SK-N-SH (cell line): ENCODE measurements around the gene LILRB5. TPM values are rescaled to one million over a fixed set of nuclear protein-coding genes. Genes with fewer than 3 reads are reported as not detected.
"Not testable (repeated sequence)": the region's sequence is repeated elsewhere in the genome, so short reads cannot be mapped to it uniquely, and the experiment has no call there.

Experiments
- CTCF ChIA-PET: fragments of 300-600, 350-600 bp; formaldehyde crosslinking; extraction: SDS; loops from one replicate; lab custom pipeline; 2021; lab: Yijun Ruan, JAX
- POLR2A ChIA-PET: fragments of 350-600 bp; sonication (Branson Sonifier 250); formaldehyde crosslinking; extraction: SDS; loops from one replicate; lab custom pipeline; 2020; ENCODE audit warnings: antibody characterized with exemption, inconsistent platforms; lab: Yijun Ruan, JAX
- DNase-seq: peaks from one replicate; pipeline ENCODE4 v3.0.0; 2012
- H2AFZ ChIP-seq: fragments of 200-600 bp; sonication (generic); 2 replicates; pipeline ENCODE4 v1.8.1; 2016; ENCODE audit warnings: antibody characterized with exemption, mild to moderate bottlenecking, low read depth
- H3F3A ChIP-seq: fragments of 200-600 bp; sonication (generic); replicated peaks from 2 replicates; pipeline ENCODE3; 2016; ENCODE audit warnings: antibody characterized with exemption, mild to moderate bottlenecking; ENCODE audit not compliant: insufficient read depth
- H3K27ac ChIP-seq, 2 experiments: fragments of 200-500 bp in 1 of 2; fragments of 200-600 bp in 1 of 2; sonication (Bioruptor generic) in 1 of 2; sonication (generic), shearing (Covaris generic) in 1 of 2; 2 replicates each; pipeline versions ENCODE4 v1.5.1 to v1.6.1; 2014 to 2016; ENCODE audit warnings: low read depth in 2 of 2, inconsistent platforms in 1 of 2, low read length in 1 of 2, mild to moderate bottlenecking in 1 of 2, mixed read lengths in 1 of 2
- H3K27me3 ChIP-seq: fragments of 200-600 bp; sonication (generic), shearing (Covaris generic); 2 replicates; pipeline ENCODE4 v1.6.1; 2016; ENCODE audit warnings: mixed run types; ENCODE audit not compliant: insufficient read depth
- H3K36me3 ChIP-seq, 2 experiments: fragments of 200-500 bp in 1 of 2; fragments of 200-600 bp in 1 of 2; sonication (Bioruptor generic) in 1 of 2; sonication (generic) in 1 of 2; replicated peaks in 1 of 2; 2 replicates each; pipeline versions ENCODE3 to v1.5.1; 2014 to 2016; ENCODE audit warnings: low read length in 1 of 2, mild to moderate bottlenecking in 1 of 2; ENCODE audit not compliant: insufficient read depth in 2 of 2, control insufficient read depth in 1 of 2
- H3K4me1 ChIP-seq, 2 experiments: fragments of 200-500 bp in 1 of 2; fragments of 200-600 bp in 1 of 2; sonication (Bioruptor generic) in 1 of 2; sonication (generic), shearing (Covaris generic) in 1 of 2; 2 replicates each; pipeline versions ENCODE4 v1.5.1 to v1.6.1; 2014 to 2016; ENCODE audit warnings: low read depth in 1 of 2, low read length in 1 of 2, mixed run types in 1 of 2; ENCODE audit not compliant: insufficient read depth in 2 of 2, control insufficient read depth in 1 of 2
- H3K4me2 ChIP-seq: fragments of 200-600 bp; sonication (generic), shearing (Covaris generic); 2 replicates; pipeline ENCODE4 v1.6.1; 2017; ENCODE audit warnings: mixed run types
- H3K4me3 ChIP-seq, 2 experiments: fragments of 200-500 bp in 1 of 2; fragments of 200-600 bp in 1 of 2; sonication (Bioruptor generic) in 1 of 2; sonication (generic), shearing (Covaris generic) in 1 of 2; 2 replicates each; pipeline versions ENCODE4 v1.5.1 to v1.8.1; 2014 to 2016; ENCODE audit warnings: low read depth in 2 of 2, inconsistent platforms in 1 of 2, low read length in 1 of 2, mild to moderate bottlenecking in 1 of 2, mixed read lengths in 1 of 2, moderate library complexity in 1 of 2
- H3K79me2 ChIP-seq: fragments of 200-600 bp; sonication (generic); 2 replicates; pipeline ENCODE4 v1.8.1; 2017; ENCODE audit warnings: mild to moderate bottlenecking; ENCODE audit not compliant: insufficient read depth
- H3K9ac ChIP-seq: fragments of 200-600 bp; sonication (generic); 2 replicates; pipeline ENCODE4 v1.6.1; 2017; ENCODE audit warnings: mixed run types
- H3K9me2 ChIP-seq: fragments of 200-600 bp; sonication (generic); 2 replicates; pipeline ENCODE4 v1.6.1; 2017; ENCODE audit warnings: mixed run types
- H3K9me3 ChIP-seq: fragments of 200-600 bp; sonication (generic); 2 replicates; pipeline ENCODE4 v1.6.1; 2017; ENCODE audit warnings: mixed run types, mild to moderate bottlenecking, moderate library complexity
- H4K20me1 ChIP-seq: fragments of 200-600 bp; sonication (generic); 2 replicates; pipeline ENCODE4 v1.6.1; 2017; ENCODE audit warnings: mild to moderate bottlenecking, mixed run types; ENCODE audit not compliant: insufficient read depth
- FOXM1 ChIP-seq: IDR thresholded peaks from 2 replicates; pipeline ENCODE4 v1.4.0; 2012; ENCODE audit warnings: low read depth, mild to moderate bottlenecking
- RCOR1 ChIP-seq: fragments of 150-350 bp; IDR thresholded peaks from 2 replicates; pipeline ENCODE4 v1.6.1; 2017; ENCODE audit warnings: antibody characterized with exemption, low read length
- WGBS: methylation state at CpG from one replicate; pipeline ENCODE4 v1.1.6; 2017; ENCODE audit warnings: low lambda C conversion rate; 5-methylcytosine and 5-hydroxymethylcytosine counted together
- polyA plus RNA-seq, 3 experiments: library from polyadenylated mRNA; depleted of rRNA; stranded (reverse); fragments of >200 nt; gene quantifications; 2 replicates each; pipeline ENCODE4 v1.2.3, GENCODE V29; 2012
- TF ChIP-seq, protein P1 (sequence below): IDR thresholded peaks from 2 replicates; pipeline ENCODE4 v1.4.0; 2012; ENCODE audit warnings: low read depth

LILRB5 gene
- polyA plus RNA-seq, 1 of the 3 experiments (the other 2 are of a cell fraction) = not detected

DNA sequence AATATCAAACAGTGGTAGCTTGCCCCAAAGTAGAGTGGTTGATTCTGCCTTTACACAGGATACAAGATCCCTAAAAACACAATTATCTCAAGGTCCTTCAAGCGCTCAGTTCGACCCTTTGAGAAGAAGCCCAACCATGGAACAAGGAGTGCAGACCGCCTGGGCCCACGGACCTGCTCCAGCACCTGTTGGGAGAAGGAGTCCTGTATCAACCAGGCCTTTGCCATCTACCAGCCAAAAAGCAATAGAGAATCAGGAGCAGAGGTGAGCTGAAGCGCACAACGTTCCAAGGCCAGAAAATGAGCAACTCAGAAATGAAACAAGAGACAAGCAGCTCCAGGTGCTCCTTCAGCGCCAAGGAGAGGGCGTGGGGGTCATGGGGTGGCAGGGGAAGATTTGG lies 27.9 kb downstream of the LILRB5 start:
- ChIA-PET POLR2A (no interaction called here), CTCF (no interaction called here)
- no peak overlapping the region for H3K9ac ChIP-seq
- no peaks in the 10 kb centered on the region for H3F3A ChIP-seq
- H3K79me2 ChIP-seq = no peaks in the 10 kb centered on the region
- no peaks in the 10 kb centered on the region for H3K9me2 ChIP-seq
- no peak for DNase-seq
- H3K4me1 ChIP-seq = peaks cover 0 to 2% of the 10 kb centered on the region in 2 experiments; a peak in 1 of 4 replicates
- no peaks in the 10 kb centered on the region for H4K20me1 ChIP-seq
- TF ChIP-seq FOXM1 (no peak), RCOR1 (no peak)
- TF ChIP-seq, protein P1, sequence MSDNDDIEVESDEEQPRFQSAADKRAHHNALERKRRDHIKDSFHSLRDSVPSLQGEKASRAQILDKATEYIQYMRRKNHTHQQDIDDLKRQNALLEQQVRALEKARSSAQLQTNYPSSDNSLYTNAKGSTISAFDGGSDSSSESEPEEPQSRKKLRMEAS = no peak
- TF ChIP-seq, all 33 proteins: peak for 0
- 25% methylated on average over 6 of the region's 8 CpGs for WGBS
- Histone ChIP-seq H3K9me3 (no peaks in the 10 kb centered on the region), H3K27ac (no peak overlapping the region), H3K27me3 (peaks cover 7% of the 10 kb centered on the region; the same call in 1 of the 2 replicates), H3K36me3 (no peaks in the 10 kb centered on the region), H2AFZ (no peak overlapping the region), H3K4me3 (no peak overlapping the region), H3K4me2 (no peak overlapping the region)

DNA sequence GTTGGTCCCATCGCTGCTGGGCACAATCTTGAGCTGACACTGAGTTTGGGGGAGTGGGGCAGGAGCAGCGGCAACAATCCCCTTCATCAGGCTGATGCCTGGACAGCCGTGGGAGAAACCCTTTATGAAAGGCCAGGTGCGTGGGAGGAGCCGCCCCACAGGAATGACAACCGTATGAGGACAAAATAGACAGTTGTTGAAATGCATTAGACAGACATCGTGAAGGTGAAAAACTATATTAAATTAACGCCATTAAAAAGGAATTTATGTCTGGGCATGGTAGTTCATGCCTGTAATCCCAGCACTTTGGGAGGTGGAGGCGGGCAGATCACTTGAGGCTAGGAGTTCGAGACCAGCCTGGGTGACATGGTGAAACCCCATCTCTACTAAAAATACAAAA lies 32.5 kb downstream of the LILRB5 start:
- DNase-seq, H4K20me1 ChIP-seq, H2AFZ ChIP-seq, H3F3A ChIP-seq, H3K4me1 ChIP-seq, H3K4me3 ChIP-seq, H3K79me2 ChIP-seq, H3K9ac ChIP-seq, H3K4me2 ChIP-seq, H3K36me3 ChIP-seq, H3K9me3 ChIP-seq, CTCF ChIA-PET, H3K9me2 ChIP-seq, H3K27ac ChIP-seq: not testable (repeated sequence)
- H3K27me3 ChIP-seq = peaks cover 17% of the 10 kb centered on the region; the same call in 1 of the 2 replicates
- POLR2A ChIA-PET = interaction anchor here (1.6 kb wide), 1 partner anchor 24 kb away, joined by 5 read pairs; the partner anchor contains the start of gene RPS9
- 37% methylated on average over 7 of the region's 10 CpGs for WGBS

DNA sequence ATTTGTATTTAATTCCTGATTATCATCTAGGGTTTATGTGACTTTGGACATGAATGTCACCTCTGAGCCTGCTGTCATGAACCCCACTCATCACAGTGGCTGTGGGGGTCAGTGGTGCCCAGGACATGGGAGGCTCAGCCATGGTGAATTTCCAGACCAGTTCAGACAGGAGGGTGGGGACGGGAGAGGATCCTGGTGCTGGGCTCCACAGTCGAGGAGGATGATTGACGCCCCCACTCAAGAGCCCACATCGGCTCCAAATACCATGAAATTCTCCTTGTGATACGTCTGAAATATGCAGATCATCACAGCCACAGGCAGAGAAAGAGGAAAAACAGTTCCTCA lies 33.2 kb downstream of the LILRB5 start:
- no CpG with 5 or more reads among the region's 5 CpGs for WGBS
- H3K4me2 ChIP-seq, H2AFZ ChIP-seq, H3F3A ChIP-seq, H3K4me3 ChIP-seq, H3K9me2 ChIP-seq, DNase-seq, H4K20me1 ChIP-seq, H3K9ac ChIP-seq, H3K9me3 ChIP-seq, H3K36me3 ChIP-seq, H3K4me1 ChIP-seq, H3K27ac ChIP-seq, H3K79me2 ChIP-seq: not testable (repeated sequence)
- POLR2A ChIA-PET = interaction anchor here (1.2 kb wide), 1 partner anchor 16 kb away, joined by 3 read pairs; no protein-coding TSS in a partner anchor
- CTCF ChIA-PET = interaction anchor here (0.6 kb wide), 1 partner anchor 8 kb away, joined by 3 read pairs; no protein-coding TSS in a partner anchor
- H3K27me3 ChIP-seq = peaks cover 17% of the 10 kb centered on the region; the same call in 1 of the 2 replicates

DNA sequence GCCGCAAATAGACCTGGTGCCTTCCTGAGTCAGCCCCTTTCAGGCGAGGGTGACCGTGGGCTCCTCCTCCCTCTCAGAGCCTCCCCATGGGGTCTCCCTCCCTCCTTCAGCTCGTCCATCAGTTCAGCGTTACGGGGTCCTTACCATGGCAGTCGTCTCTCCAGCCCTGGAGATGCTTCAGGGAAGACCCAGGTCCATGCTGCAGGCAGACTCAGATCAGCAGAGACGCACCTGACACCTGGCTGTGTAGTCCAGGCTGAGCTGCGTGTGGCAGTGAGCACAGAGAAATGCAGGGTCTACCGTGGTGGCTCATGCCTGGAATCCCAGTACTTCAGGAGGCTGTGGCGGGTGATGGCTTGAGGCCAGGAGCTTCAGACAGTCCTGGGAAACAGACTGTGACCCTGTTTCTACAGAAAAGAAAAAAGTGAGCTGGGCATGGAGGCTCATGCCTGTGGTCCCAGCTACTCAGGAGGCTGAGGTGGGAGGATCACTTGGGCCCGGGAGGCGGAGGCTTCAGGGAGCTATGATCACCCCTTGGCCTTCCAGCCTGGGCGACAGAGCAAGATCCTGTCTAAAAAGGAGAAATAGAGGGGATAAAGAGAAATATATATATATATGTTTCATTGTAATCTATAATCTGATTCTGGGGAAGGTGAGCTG lies 33.7 kb downstream of the LILRB5 start:
- not testable (repeated sequence) for H3K4me3 ChIP-seq, H3K4me2 ChIP-seq, H3F3A ChIP-seq, H4K20me1 ChIP-seq, H3K9ac ChIP-seq, H3K4me1 ChIP-seq, H3K9me2 ChIP-seq, H3K9me3 ChIP-seq, DNase-seq, H3K27ac ChIP-seq, H3K79me2 ChIP-seq, H3K36me3 ChIP-seq, H2AFZ ChIP-seq
- peaks cover 17% of the 10 kb centered on the region; the same call in 1 of the 2 replicates for H3K27me3 ChIP-seq
- WGBS = 10% methylated on average over 9 of the region's 14 CpGs
- ChIA-PET CTCF (interaction anchor here (0.6 kb wide), 1 partner anchor 9 kb away, joined by 3 read pairs; no protein-coding TSS in a partner anchor), POLR2A (interaction anchor here (1.2 kb wide), 1 partner anchor 15 kb away, joined by 3 read pairs; no protein-coding TSS in a partner anchor)

DNA sequence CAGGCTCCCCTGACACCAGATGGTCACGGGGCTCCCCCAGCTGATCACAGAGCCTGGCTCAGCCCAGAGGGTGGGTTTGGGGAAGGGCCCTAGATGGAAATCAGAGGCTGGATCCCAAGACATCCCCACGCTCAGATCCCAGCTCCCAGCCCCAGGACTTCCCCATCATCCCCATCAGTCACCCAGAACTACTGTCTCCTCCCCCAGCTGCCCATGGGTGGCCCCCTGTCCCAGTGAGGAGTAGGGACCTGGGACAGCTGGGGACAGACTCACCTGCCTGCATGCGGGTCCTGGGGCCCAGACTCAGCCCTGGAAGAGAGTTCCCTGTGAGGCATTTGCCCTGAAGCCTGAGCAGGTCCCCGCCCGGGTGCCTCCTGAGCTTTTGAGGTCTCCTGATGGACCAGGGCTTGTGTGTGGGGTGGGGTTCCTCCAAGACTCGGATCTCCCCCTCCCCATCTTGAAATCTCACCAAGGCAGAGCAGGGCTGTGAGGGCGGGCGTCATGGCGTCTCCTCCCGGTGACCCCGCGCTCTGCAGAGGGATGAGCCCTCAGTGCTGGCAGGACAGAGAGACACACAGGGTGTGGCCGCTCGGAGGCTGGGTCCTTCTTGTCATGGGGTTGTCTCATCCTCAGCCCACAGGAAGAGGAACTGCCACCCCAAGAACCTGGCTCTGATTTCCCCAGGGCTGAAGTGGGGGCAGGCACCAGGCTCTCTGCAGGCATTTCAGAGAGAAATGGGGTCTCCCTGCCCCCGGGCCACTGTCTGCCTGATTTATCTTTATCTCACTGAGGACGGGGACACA lies 34.4 kb downstream of the LILRB5 start, which contains the start of gene LILRB3:
TSS of gene LILRB3 (minus strand) at position 534 of the 803 bp plus-strand sequence. CDS start at position 503, 31 bp downstream.
- POLR2A ChIA-PET = interaction anchor here (1.2 kb wide), 1 partner anchor 15 kb away, joined by 3 read pairs; no protein-coding TSS in a partner anchor
- 21% methylated on average over 6 of the region's 16 CpGs for WGBS
- DNase-seq = not testable (repeated sequence)

More for the DNA sequence above, 34.4 kb downstream of the LILRB5 start, which contains the start of gene LILRB3:
- H3F3A ChIP-seq, H3K36me3 ChIP-seq, H4K20me1 ChIP-seq, H3K4me1 ChIP-seq, H3K4me3 ChIP-seq, H3K79me2 ChIP-seq, H3K27ac ChIP-seq, H3K9me3 ChIP-seq, CTCF ChIA-PET, H3K4me2 ChIP-seq, H3K9ac ChIP-seq, H2AFZ ChIP-seq, H3K9me2 ChIP-seq: not testable (repeated sequence)
- H3K27me3 ChIP-seq = peaks cover 17% of the 10 kb centered on the region; the same call in 1 of the 2 replicates
